Gastrocnemius medialis (tissue), 4 donors: Measurements from ENCODE around the gene ARID3B. TPM values are rescaled to one million over a fixed set of nuclear protein-coding genes. Genes with fewer than 3 reads are reported as not detected.

ENCODE experiments used
- ATAC-seq, 2 donors: fragments of 150-250 bp; one replicate each; pipeline ENCODE4 v1.9.1; 2016
- DNase-seq, 2 donors: peaks; one replicate each; pipeline ENCODE4 v3.0.0-alpha.2; 2019
- H3K27ac ChIP-seq, 4 donors: fragments of 200-600 bp; sonication (generic); 1 replicate in 1 of 4; 2 replicates in 3 of 4; pipeline ENCODE4 v1.5.1; 2016 to 2018; ENCODE audit warnings: mild to moderate bottlenecking in 2 of 4, moderate library complexity in 1 of 4
- H3K27me3 ChIP-seq, 3 donors: fragments of 200-600 bp; sonication (generic) in 2 of 3; 1 replicate in 1 of 3; 2 replicates in 2 of 3; pipeline versions ENCODE4 v1.5.1 to v1.6.0; 2016 to 2019; ENCODE audit warnings: mild to moderate bottlenecking in 1 of 3, moderate library complexity in 1 of 3
- H3K36me3 ChIP-seq, 2 donors: fragments of 200-600 bp; sonication (generic) in 1 of 2; one replicate each; pipeline ENCODE4 v1.5.1; 2017 to 2018
- H3K4me1 ChIP-seq, 2 donors: fragments of 200-600 bp; sonication (generic) in 1 of 2; one replicate each; pipeline ENCODE4 v1.5.1; 2016 to 2017; ENCODE audit warnings: mild to moderate bottlenecking in 2 of 2
- H3K4me3 ChIP-seq, 4 donors: fragments of 200-600 bp; sonication (generic) in 3 of 4; 1 replicate in 1 of 4; 2 replicates in 3 of 4; pipeline ENCODE4 v1.5.1; 2016 to 2019; ENCODE audit warnings: mild to moderate bottlenecking in 2 of 4
- H3K9me3 ChIP-seq, 3 donors: fragments of 200-600 bp; sonication (generic) in 2 of 3; 1 replicate in 1 of 3; 2 replicates in 2 of 3; pipeline ENCODE4 v1.5.1; 2016 to 2019
- POLR2A ChIP-seq, 2 donors: fragments of 450-650 bp; IDR thresholded peaks; one replicate each; pipeline ENCODE4 v1.6.1; 2017; ENCODE audit warnings: antibody characterized with exemption in 2 of 2, mild to moderate bottlenecking in 2 of 2, moderate library complexity in 2 of 2
- in situ Hi-C, 4 donors: fragments of 200-750 bp; cut with MboI; loops; one replicate each; pipeline versions ENCODE4 v1.15.0 to v1.8.0; 2017; ENCODE audit warnings: low sequenced_read_pairs in 4 of 4
- intact Hi-C: fragments of 100-400 bp; cut with DNase I; formaldehyde crosslinking; loops from one replicate; pipeline ENCODE4 v1.15.1; 2023; ENCODE audit warnings: low total_unique reads
- total RNA-seq, 4 donors: library from RNA; depleted of rRNA; stranded (reverse); fragments of >200 nt; gene quantifications; one replicate each; pipeline versions ENCODE4 v1.1.0 to v1.2.3, GENCODE V29; 2016
- TF ChIP-seq, protein P1 (sequence below), 5 experiments: fragments of 450-650 bp in 3 of 5; fragments of 200-600 bp in 2 of 5; sonication (generic) in 2 of 5; IDR thresholded peaks in 4 of 5; conservative IDR thresholded peaks in 1 of 5; 1 replicate in 4 of 5; 2 replicates in 1 of 5; pipeline ENCODE4 v1.5.1; 2016 to 2019; ENCODE audit warnings: antibody characterized with exemption in 5 of 5, mild to moderate bottlenecking in 3 of 5, moderate library complexity in 3 of 5

The ARID3B gene
- total RNA-seq, 4 donors from 2014 or later, result 1.8 to 6.7 (median 4.6) TPM

DNA sequence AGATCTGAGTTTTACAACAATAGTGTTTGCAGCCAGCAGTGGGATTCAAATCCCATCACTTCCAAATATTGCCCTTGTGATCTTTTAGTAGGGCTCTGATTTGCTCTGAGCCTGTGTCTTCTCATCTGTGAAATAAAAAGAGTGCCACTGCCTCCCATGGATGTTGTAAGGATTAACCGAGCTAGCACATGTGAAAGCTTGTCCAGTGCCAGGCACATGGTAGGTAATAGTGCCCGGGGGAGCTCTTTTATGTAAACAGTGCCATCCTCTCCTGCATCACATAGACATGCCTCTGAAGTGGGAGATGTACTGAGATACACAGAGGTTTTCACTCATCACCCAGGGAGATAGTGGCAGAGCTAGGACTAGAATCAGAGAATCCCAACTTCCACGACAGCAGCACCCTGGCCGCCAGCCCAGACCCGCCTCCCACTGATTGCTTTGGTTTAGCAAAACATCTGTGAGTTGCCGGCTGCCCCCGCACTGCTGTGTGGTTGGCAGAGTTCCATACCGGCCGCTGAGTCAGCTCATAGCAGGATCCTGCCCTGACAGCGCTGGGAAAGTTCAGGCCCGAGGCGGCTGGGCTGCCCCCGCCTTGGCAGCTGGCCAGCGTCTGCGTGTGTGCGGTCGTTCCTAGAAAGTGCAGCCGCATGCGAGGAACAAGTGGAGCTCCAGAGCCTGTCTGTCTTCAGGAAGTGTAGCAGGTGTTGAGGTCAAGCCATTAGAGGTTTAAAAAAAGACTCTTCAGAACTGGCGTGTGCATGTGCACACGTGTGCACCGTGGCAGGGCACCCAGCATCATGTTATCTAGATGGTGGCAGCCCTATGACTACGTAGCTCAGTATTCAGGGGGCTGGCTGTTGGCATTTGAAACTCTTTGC, 5.0 kb downstream of the ARID3B start:
- ATAC-seq, result peak; percentile 97 to 98
- TF ChIP-seq, protein P1, sequence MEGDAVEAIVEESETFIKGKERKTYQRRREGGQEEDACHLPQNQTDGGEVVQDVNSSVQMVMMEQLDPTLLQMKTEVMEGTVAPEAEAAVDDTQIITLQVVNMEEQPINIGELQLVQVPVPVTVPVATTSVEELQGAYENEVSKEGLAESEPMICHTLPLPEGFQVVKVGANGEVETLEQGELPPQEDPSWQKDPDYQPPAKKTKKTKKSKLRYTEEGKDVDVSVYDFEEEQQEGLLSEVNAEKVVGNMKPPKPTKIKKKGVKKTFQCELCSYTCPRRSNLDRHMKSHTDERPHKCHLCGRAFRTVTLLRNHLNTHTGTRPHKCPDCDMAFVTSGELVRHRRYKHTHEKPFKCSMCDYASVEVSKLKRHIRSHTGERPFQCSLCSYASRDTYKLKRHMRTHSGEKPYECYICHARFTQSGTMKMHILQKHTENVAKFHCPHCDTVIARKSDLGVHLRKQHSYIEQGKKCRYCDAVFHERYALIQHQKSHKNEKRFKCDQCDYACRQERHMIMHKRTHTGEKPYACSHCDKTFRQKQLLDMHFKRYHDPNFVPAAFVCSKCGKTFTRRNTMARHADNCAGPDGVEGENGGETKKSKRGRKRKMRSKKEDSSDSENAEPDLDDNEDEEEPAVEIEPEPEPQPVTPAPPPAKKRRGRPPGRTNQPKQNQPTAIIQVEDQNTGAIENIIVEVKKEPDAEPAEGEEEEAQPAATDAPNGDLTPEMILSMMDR (IDR thresholded peaks at IDR 0.05 in 4 of 5, conservative IDR thresholded peaks at IDR 0.05 in 1 of 5), result no peak
- TF ChIP-seq POLR2A (IDR thresholded peaks at IDR 0.05), result no peak
- no peaks in the 10 kb centered on the region for H3K27me3 ChIP-seq
- H3K9me3 ChIP-seq, result no peaks in the 10 kb centered on the region
- H3K27ac ChIP-seq, result peak overlapping the region; percentile 70 to 82 (median 75)
- in situ Hi-C loops (loop anchor here in 2 of 4 donors (10.0 kb wide), 1 partner anchor 69 kb away; the partner anchor contains the start of gene CLK3 (in 2 of the 2)), intact Hi-C loops (loop anchor here (10.0 kb wide), 1 partner anchor 239 kb away; the partner anchor contains the start of gene CSK)
- DNase-seq, result peak; percentile 80 to 87
- peak overlapping the region in 3 of 4 donors; percentile 0 to 20 (median 4) for H3K4me3 ChIP-seq
- H3K36me3 ChIP-seq, result peaks cover 0 to 5% of the 10 kb centered on the region in 2 donors
- H3K4me1 ChIP-seq, result peaks cover 24 to 35% of the 10 kb centered on the region in 2 donors

DNA sequence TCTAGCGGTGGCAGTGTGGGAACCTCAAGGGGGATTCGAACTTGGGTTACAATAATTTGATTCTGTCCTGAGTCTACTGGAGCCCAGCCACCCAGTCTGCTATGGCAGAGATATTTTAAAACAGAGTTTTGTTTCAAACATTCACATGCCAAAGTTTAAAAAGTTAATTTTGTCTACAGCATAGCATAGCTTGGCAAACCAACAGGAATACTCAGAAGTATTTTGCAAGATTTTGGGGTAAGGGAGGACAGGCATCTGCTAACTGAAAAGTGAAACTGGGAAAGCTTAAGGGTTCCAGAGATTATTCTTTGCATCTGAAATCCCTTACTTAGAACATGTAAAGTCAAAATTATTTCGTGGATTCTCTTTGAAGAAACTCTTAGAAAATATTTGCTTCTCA, 6.6 kb downstream of the ARID3B start:
- intact Hi-C loops, result loop anchor here (10.0 kb wide), 1 partner anchor 237 kb away; the partner anchor contains the start of gene CSK

DNA sequence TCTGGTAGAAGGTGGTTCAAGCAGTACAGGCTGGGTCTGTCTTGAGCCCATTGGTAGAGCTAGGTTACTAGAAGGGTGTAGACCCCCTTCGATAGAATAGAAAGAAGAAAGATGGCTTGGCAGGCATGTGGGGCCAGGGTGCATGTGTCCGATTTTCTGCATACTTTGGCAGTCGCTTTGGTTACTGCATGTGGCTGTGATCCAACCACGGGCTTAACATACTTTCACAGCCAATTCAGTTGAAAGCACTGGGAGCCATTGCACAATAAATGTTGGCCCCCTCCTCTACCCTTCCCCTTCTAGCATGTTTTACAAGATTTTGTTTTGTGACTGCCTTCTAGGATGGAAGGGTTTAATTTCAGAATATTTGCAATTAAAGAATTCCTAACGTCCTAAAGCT, 7.2 kb downstream of the ARID3B start:
- intact Hi-C loops (loop anchor here (10.0 kb wide), 1 partner anchor 237 kb away; the partner anchor contains the start of gene CSK), in situ Hi-C loops (loop anchor here in 2 of 4 donors (10.0 kb wide), 1 partner anchor 67 kb away; the partner anchor contains the start of gene CLK3 (in 2 of the 2))
- Histone ChIP-seq H3K4me3 (no peak overlapping the region), H3K36me3 (peaks cover 0 to 7% of the 10 kb centered on the region in 2 donors), H3K27ac (no peak overlapping the region), H3K4me1 (peaks cover 16 to 26% of the 10 kb centered on the region in 2 donors), H3K27me3 (no peaks in the 10 kb centered on the region), H3K9me3 (no peaks in the 10 kb centered on the region)
- ATAC-seq (no peak), DNase-seq (no peak)
- TF ChIP-seq, protein P1 (IDR thresholded peaks at IDR 0.05 in 4 of 5, conservative IDR thresholded peaks at IDR 0.05 in 1 of 5), result no peak
- TF ChIP-seq POLR2A (IDR thresholded peaks at IDR 0.05), result no peak

More for the DNA sequence above, 6.6 kb downstream of the ARID3B start:
- H3K4me3 ChIP-seq, result no peak overlapping the region
- peaks cover 0 to 7% of the 10 kb centered on the region in 2 donors for H3K36me3 ChIP-seq
- H3K9me3 ChIP-seq, result no peaks in the 10 kb centered on the region
- DNase-seq, result no peak
- no peaks in the 10 kb centered on the region for H3K27me3 ChIP-seq
- in situ Hi-C loops, result loop anchor here in 2 of 4 donors (10.0 kb wide), 1 partner anchor 67 kb away; the partner anchor contains the start of gene CLK3 (in 2 of the 2)
- no peak overlapping the region for H3K27ac ChIP-seq
- H3K4me1 ChIP-seq, result peaks cover 16 to 26% of the 10 kb centered on the region in 2 donors
- no peak for TF ChIP-seq POLR2A (IDR thresholded peaks at IDR 0.05)
- TF ChIP-seq, protein P1 (IDR thresholded peaks at IDR 0.05 in 4 of 5, conservative IDR thresholded peaks at IDR 0.05 in 1 of 5), result no peak
- no peak for ATAC-seq

DNA sequence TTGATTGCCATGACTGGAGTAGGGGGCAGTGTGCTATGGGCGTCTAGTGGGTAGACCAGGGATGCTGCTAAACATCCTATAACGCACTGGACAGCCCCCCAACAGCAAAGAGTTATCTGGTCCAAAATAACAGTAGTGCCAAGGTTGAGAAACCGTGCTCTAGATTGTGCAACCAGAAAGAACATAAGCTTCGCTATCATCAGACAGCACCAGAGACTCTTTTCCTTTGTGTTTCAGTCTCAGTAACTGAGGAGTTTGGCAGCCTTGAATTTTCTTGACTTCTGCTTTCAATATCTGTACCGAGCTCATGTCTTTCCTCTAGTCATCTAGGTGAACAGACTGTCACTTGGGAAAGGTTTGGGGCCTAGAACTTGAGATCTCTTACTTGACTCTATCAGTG, 8.8 kb downstream of the ARID3B start:
- TF ChIP-seq, protein P1 (IDR thresholded peaks at IDR 0.05 in 4 of 5, conservative IDR thresholded peaks at IDR 0.05 in 1 of 5), result no peak
- no peak for TF ChIP-seq POLR2A (IDR thresholded peaks at IDR 0.05)
- H3K36me3 ChIP-seq, result peaks cover 0 to 7% of the 10 kb centered on the region in 2 donors
- ATAC-seq, result no peak
- in situ Hi-C loops (loop anchor here in 2 of 4 donors (10.0 kb wide), 1 partner anchor 65 kb away; the partner anchor contains the start of gene CLK3 (in 2 of the 2)), intact Hi-C loops (loop anchor here (10.0 kb wide), 1 partner anchor 235 kb away; the partner anchor contains the start of gene CSK)
- peaks cover 16 to 26% of the 10 kb centered on the region in 2 donors for H3K4me1 ChIP-seq
- no peaks in the 10 kb centered on the region for H3K9me3 ChIP-seq
- no peaks in the 10 kb centered on the region for H3K27me3 ChIP-seq
- H3K4me3 ChIP-seq, result no peak overlapping the region
- no peak for DNase-seq
- no peak overlapping the region for H3K27ac ChIP-seq
